HEK293T (cell line): ENCODE results near the gene PTN.

Source experiments
- ARNT ChIP-seq: fragments of 450-650 bp; IDR thresholded peaks from 2 replicates; pipeline ENCODE4 v1.6.1; 2017; ENCODE audit warnings: mild to moderate bottlenecking
- BHLHE40 ChIP-seq: fragments of 450-650 bp; IDR thresholded peaks from 2 replicates; pipeline ENCODE4 v1.6.1; 2016; ENCODE audit warnings: mild to moderate bottlenecking, moderate library complexity, borderline replicate concordance
- CTBP1 ChIP-seq: fragments of 450-650 bp; IDR thresholded peaks from 2 replicates; pipeline ENCODE4 v1.6.1; 2016; ENCODE audit warnings: borderline replicate concordance
- ELF4 ChIP-seq: fragments of 450-650 bp; IDR thresholded peaks from 2 replicates; pipeline ENCODE4 v1.6.1; 2017; ENCODE audit warnings: antibody characterized with exemption
- FOXA1 ChIP-seq: fragments of 450-650 bp; IDR thresholded peaks from 2 replicates; pipeline ENCODE4 v1.6.1; 2016; ENCODE audit warnings: mild to moderate bottlenecking
- FOXK2 ChIP-seq: fragments of 450-650 bp; IDR thresholded peaks from 2 replicates; pipeline ENCODE4 v1.6.1; 2016; ENCODE audit warnings: mild to moderate bottlenecking
- FOXM1 ChIP-seq: fragments of 450-650 bp; IDR thresholded peaks from 2 replicates; pipeline ENCODE4 v1.6.1; 2017; ENCODE audit warnings: mild to moderate bottlenecking, borderline replicate concordance
- HDGF ChIP-seq: fragments of 450-650 bp; IDR thresholded peaks from 2 replicates; pipeline ENCODE4 v1.6.1; 2017; ENCODE audit warnings: antibody characterized with exemption, borderline replicate concordance
- LEF1 ChIP-seq: fragments of 450-650 bp; IDR thresholded peaks from 2 replicates; pipeline ENCODE4 v1.6.1; 2017; ENCODE audit warnings: mild to moderate bottlenecking, borderline replicate concordance
- SP1 ChIP-seq: fragments of 450-650 bp; IDR thresholded peaks from 2 replicates; pipeline ENCODE4 v1.6.1; 2017
- SUZ12 ChIP-seq: fragments of 450-650 bp; IDR thresholded peaks from 2 replicates; pipeline ENCODE4 v1.6.1; 2016; ENCODE audit warnings: mild to moderate bottlenecking
- TARDBP ChIP-seq: fragments of 450-650 bp; IDR thresholded peaks from 2 replicates; pipeline ENCODE4 v1.6.1; 2016
- ZNF384 ChIP-seq: fragments of 450-650 bp; IDR thresholded peaks from 2 replicates; pipeline ENCODE4 v1.6.1; 2016
- TF ChIP-seq, protein P1 (sequence below): fragments of 450-650 bp; IDR thresholded peaks from 2 replicates; pipeline ENCODE4 v1.6.1; 2016

GRCh38 chr7:137366995-137367394 is 23.5 kb upstream of the PTN start:
- TF ChIP-seq SUZ12 (no peak), FOXM1 (no peak), TARDBP (no peak), ARNT (no peak), FOXK2 (no peak), FOXA1 (no peak), BHLHE40 (no peak), ELF4 (no peak), LEF1 (no peak), ZNF384 (no peak), SP1 (no peak), HDGF (no peak), CTBP1 (no peak)
- TF ChIP-seq, protein P1, sequence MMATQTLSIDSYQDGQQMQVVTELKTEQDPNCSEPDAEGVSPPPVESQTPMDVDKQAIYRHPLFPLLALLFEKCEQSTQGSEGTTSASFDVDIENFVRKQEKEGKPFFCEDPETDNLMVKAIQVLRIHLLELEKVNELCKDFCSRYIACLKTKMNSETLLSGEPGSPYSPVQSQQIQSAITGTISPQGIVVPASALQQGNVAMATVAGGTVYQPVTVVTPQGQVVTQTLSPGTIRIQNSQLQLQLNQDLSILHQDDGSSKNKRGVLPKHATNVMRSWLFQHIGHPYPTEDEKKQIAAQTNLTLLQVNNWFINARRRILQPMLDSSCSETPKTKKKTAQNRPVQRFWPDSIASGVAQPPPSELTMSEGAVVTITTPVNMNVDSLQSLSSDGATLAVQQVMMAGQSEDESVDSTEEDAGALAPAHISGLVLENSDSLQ = no peak
